ENCODE results near the gene OPTN. TPM values are rescaled to one million over a fixed set of nuclear protein-coding genes. Genes with fewer than 3 reads are reported as not detected.

OPTN gene
- total and polyA plus RNA-seq, 7 donors, result 113 to 561 (median 390) TPM

DNA sequence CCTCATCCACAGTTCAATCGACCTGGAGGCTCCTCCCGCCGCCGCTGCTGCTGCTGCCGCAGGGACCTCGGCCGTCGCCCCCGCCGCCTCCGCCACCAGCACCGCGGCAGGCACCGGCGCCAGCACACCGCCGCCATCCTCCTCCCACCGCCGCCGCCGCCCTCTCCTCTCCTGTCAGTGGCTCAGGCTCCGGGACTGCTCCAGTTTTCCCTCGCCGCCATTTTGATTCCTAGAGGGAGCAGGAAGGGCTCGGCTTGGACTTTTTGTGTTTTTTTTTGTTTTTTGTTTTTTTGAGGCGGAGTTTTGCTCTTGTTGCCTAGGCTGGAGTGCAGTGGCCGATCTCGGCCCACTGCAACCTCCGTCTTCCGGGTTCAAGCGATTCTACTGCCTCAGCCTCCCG, 58.4 kb downstream of the OPTN start:
- no peaks in the 10 kb centered on the region for H3K27me3 ChIP-seq (ENCODE audit: insufficient read depth in 3 of 3, low read length in 2 of 3)
- H3K4me1 ChIP-seq, result peaks cover 7% of the 10 kb centered on the region
- no peaks in the 10 kb centered on the region for H3K9me3 ChIP-seq
- DNase-seq, result peak in 1 of 2 donors; percentile 18
- ATAC-seq, result no peak
- intact Hi-C loops (cut with DNase I), result no loop called here
- no peaks in the 10 kb centered on the region for H3K36me3 ChIP-seq (ENCODE audit: insufficient read depth in 1 of 2, low read depth in 1 of 2)
- WGBS, 3 donors, result 40 to 64% (median 61%) methylated on average over 24 to 32 of the region's 32 CpGs
- TF ChIP-seq, protein P1, sequence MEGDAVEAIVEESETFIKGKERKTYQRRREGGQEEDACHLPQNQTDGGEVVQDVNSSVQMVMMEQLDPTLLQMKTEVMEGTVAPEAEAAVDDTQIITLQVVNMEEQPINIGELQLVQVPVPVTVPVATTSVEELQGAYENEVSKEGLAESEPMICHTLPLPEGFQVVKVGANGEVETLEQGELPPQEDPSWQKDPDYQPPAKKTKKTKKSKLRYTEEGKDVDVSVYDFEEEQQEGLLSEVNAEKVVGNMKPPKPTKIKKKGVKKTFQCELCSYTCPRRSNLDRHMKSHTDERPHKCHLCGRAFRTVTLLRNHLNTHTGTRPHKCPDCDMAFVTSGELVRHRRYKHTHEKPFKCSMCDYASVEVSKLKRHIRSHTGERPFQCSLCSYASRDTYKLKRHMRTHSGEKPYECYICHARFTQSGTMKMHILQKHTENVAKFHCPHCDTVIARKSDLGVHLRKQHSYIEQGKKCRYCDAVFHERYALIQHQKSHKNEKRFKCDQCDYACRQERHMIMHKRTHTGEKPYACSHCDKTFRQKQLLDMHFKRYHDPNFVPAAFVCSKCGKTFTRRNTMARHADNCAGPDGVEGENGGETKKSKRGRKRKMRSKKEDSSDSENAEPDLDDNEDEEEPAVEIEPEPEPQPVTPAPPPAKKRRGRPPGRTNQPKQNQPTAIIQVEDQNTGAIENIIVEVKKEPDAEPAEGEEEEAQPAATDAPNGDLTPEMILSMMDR (IDR thresholded peaks at IDR 0.05), result no peak
- no peak overlapping the region for H3K27ac ChIP-seq
- peak overlapping the region; percentile 18 for H3K4me3 ChIP-seq

DNA sequence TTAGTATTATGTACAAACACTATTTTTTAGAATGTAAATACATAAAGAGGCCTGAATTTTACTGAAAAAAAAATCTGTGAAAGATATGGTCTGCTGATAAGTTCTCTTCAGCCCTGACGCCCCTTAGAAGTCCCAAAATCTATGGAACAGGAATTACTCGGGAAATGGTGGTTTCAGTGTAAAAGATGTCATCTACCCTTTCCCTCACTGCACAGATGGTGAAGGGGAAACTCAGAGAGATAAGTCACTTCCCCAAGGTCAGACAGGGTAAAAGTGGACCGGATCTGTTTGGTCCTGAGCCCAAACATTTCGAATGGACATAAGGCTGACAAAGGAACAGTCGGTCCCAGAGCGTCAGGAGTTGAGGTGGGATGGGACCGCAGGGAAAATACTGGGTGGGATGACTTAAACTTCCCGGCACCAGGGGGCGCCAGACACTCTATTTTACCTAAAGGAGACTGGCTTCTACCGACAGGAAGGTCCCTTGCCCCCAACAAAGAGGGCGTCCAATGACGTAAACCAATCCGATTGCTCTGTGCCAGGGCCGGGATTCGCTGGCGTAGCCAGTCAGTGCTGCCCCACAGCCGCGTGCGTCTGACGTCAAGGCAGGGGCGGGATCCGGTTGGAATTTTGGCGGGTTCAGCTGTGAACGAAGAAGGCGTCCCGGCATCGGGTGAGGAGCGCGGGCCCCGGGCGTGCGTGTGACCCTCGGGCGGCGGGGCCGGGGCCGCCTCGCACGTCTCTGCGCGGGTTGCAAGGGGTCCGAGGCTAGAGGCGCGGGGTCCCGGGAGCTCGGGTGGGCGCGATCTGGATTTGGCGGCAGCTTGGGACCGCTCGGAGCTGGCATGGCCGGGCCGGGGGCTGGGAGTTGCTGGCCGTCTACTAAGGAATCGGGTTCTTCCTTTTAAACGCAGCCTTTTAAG, 61.2 kb downstream of the OPTN start, which contains the start of gene MCM10:
MCM10 (plus strand) TSS at position 625 of the 923 bp plus-strand sequence. CDS start 2,645 bp downstream, outside the sequence.
- 0% methylated on average over 46 to 56 of the region's 56 CpGs for WGBS, 3 donors
- H3K9me3 ChIP-seq, result no peaks in the 10 kb centered on the region
- ATAC-seq, result peak; percentile 100
- intact Hi-C loops (cut with DNase I), result loop anchor here (2.0 to 5.0 kb wide), 2 partner anchors 142 to 281 kb away; no protein-coding TSS in a partner anchor
- peaks cover 7% of the 10 kb centered on the region for H3K4me1 ChIP-seq
- no peak within 1 kb of the TSS for H3K27ac ChIP-seq
- no peaks in the 10 kb centered on the region for H3K36me3 ChIP-seq (ENCODE audit: insufficient read depth in 1 of 2, low read depth in 1 of 2)
- DNase-seq, result peak; percentile 97 to 99
- TF ChIP-seq, protein P1 (IDR thresholded peaks at IDR 0.05), result peak; percentile 91
- H3K27me3 ChIP-seq (ENCODE audit: insufficient read depth in 3 of 3, low read length in 2 of 3), result no peaks in the 10 kb centered on the region
- H3K4me3 ChIP-seq, result peak within 1 kb of the TSS; percentile 64

DNA sequence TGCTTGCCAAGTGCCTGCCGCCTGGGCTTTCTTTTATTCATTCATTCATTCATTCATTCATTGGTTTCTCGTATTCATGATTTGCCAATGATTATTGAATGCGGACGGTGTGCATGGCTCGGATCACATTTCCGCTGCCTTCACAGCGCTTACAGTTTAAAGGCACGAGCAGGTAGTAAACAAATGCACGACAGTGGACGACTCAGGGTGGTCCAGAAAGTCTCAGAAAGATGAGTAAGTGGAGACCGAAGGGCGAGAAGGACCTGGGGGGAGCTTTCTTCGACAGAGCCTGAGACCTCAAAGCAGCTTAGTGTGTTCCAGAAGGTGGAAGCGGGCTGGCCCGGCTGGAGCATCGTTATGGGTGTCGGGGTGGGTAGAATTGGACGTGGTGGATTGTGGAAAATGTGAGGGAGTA, 61.9 kb downstream of the OPTN start:
- H3K9me3 ChIP-seq, result no peaks in the 10 kb centered on the region
- DNase-seq, result no peak
- no peak overlapping the region for H3K27ac ChIP-seq
- TF ChIP-seq, protein P1 (IDR thresholded peaks at IDR 0.05), result no peak
- H3K4me3 ChIP-seq, result peak overlapping the region; percentile 64
- H3K27me3 ChIP-seq (ENCODE audit: insufficient read depth in 3 of 3, low read length in 2 of 3), result no peaks in the 10 kb centered on the region
- intact Hi-C loops (cut with DNase I), result loop anchor here (2.0 to 5.0 kb wide), 2 partner anchors 141 to 280 kb away; no protein-coding TSS in a partner anchor
- no peak for ATAC-seq
- H3K36me3 ChIP-seq (ENCODE audit: insufficient read depth in 1 of 2, low read depth in 1 of 2), result no peaks in the 10 kb centered on the region
- WGBS, 3 donors, result 1 to 2% (median 2%) methylated on average over 18 of the region's 18 CpGs
- H3K4me1 ChIP-seq, result peaks cover 7% of the 10 kb centered on the region

DNA sequence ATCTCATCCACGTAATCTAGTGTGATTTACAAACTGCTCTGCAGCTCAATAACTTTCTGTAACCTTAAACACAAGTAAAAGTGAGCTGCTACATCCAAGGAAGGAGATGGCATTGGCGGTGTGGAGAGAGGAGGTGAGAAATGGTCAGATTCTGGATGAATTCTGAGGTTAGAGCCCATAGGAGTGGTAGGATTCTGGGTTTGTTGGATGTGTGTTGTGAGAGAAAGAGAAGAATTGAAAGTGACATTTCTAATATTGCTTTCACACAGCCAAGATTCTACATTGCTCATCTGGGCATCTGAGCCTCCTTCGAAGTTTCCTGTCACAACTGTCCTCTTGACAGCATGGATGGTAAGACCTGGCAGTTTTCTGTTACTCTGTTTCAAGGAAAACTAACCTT, 63.9 kb downstream of the OPTN start:
- WGBS, 3 donors, result 88 to 92% (median 88%) methylated on average over 3 of the region's 3 CpGs
- intact Hi-C loops (cut with DNase I), result loop anchor here in 1 of 2 donors (5.0 kb wide), 1 partner anchor 278 kb away; no protein-coding TSS in a partner anchor

More for the DNA sequence above, 63.9 kb downstream of the OPTN start:
- no peaks in the 10 kb centered on the region for H3K27me3 ChIP-seq (ENCODE audit: insufficient read depth in 3 of 3, low read length in 2 of 3)
- H3K4me1 ChIP-seq, result peaks cover 7% of the 10 kb centered on the region
- no peak overlapping the region for H3K4me3 ChIP-seq
- TF ChIP-seq, protein P1 (IDR thresholded peaks at IDR 0.05), result no peak
- no peak for DNase-seq
- no peaks in the 10 kb centered on the region for H3K36me3 ChIP-seq (ENCODE audit: insufficient read depth in 1 of 2, low read depth in 1 of 2)
- no peaks in the 10 kb centered on the region for H3K9me3 ChIP-seq
- H3K27ac ChIP-seq, result no peak overlapping the region
- no peak for ATAC-seq

Measured in psoas muscle (tissue), 8 donors.